HEK293 (cell line): ENCODE results near the gene NEURL1.

ENCODE experiments used
- GLIS1 ChIP-seq: fragments of 450-650 bp; formaldehyde crosslinking; IDR thresholded peaks from 2 replicates; pipeline ENCODE4 v1.5.1; 2016; ENCODE audit warnings: missing biosample characterization, missing genetic modification characterization
- MEIS1 ChIP-seq: sonication (generic); formaldehyde crosslinking; IDR thresholded peaks from 2 replicates; pipeline ENCODE4 v1.8.1; 2022; ENCODE audit warnings: missing genetic modification reagents, mild to moderate bottlenecking, borderline replicate concordance
- MZF1 ChIP-seq: fragments of 450-650 bp; formaldehyde crosslinking; IDR thresholded peaks from 2 replicates; pipeline ENCODE4 v1.5.1; 2017; ENCODE audit warnings: missing biosample characterization, missing genetic modification characterization, borderline replicate concordance
- SCRT2 ChIP-seq: fragments of 450-650 bp; formaldehyde crosslinking; IDR thresholded peaks from 2 replicates; pipeline ENCODE4 v1.5.1; 2016; ENCODE audit warnings: missing biosample characterization, missing genetic modification characterization
- ZBTB1 ChIP-seq: fragments of 450-650 bp; formaldehyde crosslinking; IDR thresholded peaks from 2 replicates; pipeline ENCODE4 v1.5.1; 2016; ENCODE audit warnings: missing biosample characterization, missing genetic modification characterization
- ZBTB21 ChIP-seq: fragments of 450-650 bp; formaldehyde crosslinking; IDR thresholded peaks from 2 replicates; pipeline ENCODE4 v1.5.1; 2017; ENCODE audit warnings: missing biosample characterization, missing genetic modification characterization
- ZBTB8A ChIP-seq: fragments of 450-650 bp; formaldehyde crosslinking; IDR thresholded peaks from 2 replicates; pipeline ENCODE4 v1.5.1; 2016; ENCODE audit warnings: missing biosample characterization, missing genetic modification characterization
- ZFHX2 ChIP-seq: fragments of 450-650 bp; formaldehyde crosslinking; conservative IDR thresholded peaks from 2 replicates; pipeline ENCODE4 v1.5.1; 2016; ENCODE audit warnings: missing biosample characterization, missing genetic modification characterization
- ZFP41 ChIP-seq: fragments of 450-650 bp; formaldehyde crosslinking; IDR thresholded peaks from 2 replicates; pipeline ENCODE4 v1.5.1; 2016; ENCODE audit warnings: missing biosample characterization, missing genetic modification characterization, borderline replicate concordance
- ZNF239 ChIP-seq: fragments of 450-650 bp; formaldehyde crosslinking; IDR thresholded peaks from 2 replicates; pipeline ENCODE4 v1.5.1; 2016; ENCODE audit warnings: missing biosample characterization, missing genetic modification characterization
- TF ChIP-seq, protein P1 (sequence below): fragments of 450-650 bp; formaldehyde crosslinking; IDR thresholded peaks from 2 replicates; pipeline ENCODE4 v1.5.1; 2016; ENCODE audit warnings: missing biosample characterization, missing genetic modification characterization
- TF ChIP-seq, protein P2 (sequence below): fragments of 450-650 bp; formaldehyde crosslinking; IDR thresholded peaks from 2 replicates; pipeline ENCODE4 v1.5.1; 2016; ENCODE audit warnings: missing biosample characterization, missing genetic modification characterization

DNA sequence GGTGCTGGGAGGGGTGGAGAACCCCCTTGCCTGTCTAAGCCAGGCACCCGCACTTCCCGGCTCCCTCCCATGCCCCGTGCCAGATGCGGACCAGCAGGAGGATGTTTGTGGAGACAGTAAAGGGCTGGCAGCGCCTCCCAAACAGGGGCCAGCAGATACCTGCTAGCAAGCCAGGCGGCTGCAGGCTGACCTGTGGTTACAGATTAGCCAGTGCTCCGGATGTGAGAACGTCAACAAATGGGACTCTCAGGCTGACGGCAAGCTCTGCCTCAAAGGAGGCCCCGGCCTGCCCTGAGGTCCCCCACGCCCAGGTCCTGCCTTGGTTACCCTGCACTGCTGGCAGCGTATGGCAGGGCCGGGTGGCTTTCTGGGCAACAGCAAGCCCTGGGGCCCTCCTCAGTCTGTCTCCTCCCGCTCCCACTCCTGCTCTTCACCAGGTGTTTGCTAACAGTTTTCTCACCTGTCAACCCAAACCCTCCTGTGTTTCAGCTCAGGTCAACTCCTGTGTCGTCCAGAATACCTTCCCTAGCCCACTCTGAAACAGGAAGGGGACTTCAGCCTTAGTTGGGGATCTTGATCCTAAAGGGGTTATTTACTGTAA, 85.4 kb downstream of the NEURL1 start:
- TF ChIP-seq, protein P1, sequence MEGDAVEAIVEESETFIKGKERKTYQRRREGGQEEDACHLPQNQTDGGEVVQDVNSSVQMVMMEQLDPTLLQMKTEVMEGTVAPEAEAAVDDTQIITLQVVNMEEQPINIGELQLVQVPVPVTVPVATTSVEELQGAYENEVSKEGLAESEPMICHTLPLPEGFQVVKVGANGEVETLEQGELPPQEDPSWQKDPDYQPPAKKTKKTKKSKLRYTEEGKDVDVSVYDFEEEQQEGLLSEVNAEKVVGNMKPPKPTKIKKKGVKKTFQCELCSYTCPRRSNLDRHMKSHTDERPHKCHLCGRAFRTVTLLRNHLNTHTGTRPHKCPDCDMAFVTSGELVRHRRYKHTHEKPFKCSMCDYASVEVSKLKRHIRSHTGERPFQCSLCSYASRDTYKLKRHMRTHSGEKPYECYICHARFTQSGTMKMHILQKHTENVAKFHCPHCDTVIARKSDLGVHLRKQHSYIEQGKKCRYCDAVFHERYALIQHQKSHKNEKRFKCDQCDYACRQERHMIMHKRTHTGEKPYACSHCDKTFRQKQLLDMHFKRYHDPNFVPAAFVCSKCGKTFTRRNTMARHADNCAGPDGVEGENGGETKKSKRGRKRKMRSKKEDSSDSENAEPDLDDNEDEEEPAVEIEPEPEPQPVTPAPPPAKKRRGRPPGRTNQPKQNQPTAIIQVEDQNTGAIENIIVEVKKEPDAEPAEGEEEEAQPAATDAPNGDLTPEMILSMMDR (tag by site-specific recombination) = no peak
- TF ChIP-seq SCRT2 (tag by site-specific recombination) (no peak), GLIS1 (tag by site-specific recombination) (no peak), MZF1 (tag by site-specific recombination) (no peak), MEIS1 (no peak), ZBTB8A (tag by site-specific recombination) (no peak), ZNF239 (tag by site-specific recombination) (no peak), ZFP41 (tag by site-specific recombination) (no peak), ZBTB21 (tag by site-specific recombination) (no peak), ZBTB1 (tag by site-specific recombination) (no peak), ZFHX2 (tag by site-specific recombination) (no peak)
- TF ChIP-seq, protein P2, sequence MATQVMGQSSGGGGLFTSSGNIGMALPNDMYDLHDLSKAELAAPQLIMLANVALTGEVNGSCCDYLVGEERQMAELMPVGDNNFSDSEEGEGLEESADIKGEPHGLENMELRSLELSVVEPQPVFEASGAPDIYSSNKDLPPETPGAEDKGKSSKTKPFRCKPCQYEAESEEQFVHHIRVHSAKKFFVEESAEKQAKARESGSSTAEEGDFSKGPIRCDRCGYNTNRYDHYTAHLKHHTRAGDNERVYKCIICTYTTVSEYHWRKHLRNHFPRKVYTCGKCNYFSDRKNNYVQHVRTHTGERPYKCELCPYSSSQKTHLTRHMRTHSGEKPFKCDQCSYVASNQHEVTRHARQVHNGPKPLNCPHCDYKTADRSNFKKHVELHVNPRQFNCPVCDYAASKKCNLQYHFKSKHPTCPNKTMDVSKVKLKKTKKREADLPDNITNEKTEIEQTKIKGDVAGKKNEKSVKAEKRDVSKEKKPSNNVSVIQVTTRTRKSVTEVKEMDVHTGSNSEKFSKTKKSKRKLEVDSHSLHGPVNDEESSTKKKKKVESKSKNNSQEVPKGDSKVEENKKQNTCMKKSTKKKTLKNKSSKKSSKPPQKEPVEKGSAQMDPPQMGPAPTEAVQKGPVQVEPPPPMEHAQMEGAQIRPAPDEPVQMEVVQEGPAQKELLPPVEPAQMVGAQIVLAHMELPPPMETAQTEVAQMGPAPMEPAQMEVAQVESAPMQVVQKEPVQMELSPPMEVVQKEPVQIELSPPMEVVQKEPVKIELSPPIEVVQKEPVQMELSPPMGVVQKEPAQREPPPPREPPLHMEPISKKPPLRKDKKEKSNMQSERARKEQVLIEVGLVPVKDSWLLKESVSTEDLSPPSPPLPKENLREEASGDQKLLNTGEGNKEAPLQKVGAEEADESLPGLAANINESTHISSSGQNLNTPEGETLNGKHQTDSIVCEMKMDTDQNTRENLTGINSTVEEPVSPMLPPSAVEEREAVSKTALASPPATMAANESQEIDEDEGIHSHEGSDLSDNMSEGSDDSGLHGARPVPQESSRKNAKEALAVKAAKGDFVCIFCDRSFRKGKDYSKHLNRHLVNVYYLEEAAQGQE = no peak
